Measurements from ENCODE around the gene NUP98.

GRCh38 chr11:3635641-3636375 is 161.5 kb downstream of the NUP98 start:
- TF ChIP-seq POLR2AphosphoS5 (IDR thresholded peaks at IDR 0.05; ENCODE audit: low read length) = no peak
- no peak for TF ChIP-seq YY1 (IDR thresholded peaks at IDR 0.05; ENCODE audit: low read depth, low read length)
- no peak for TF ChIP-seq TCF12 (IDR thresholded peaks at IDR 0.05; ENCODE audit: low read depth, low read length)
- no peak for TF ChIP-seq RFX5 (IDR thresholded peaks at IDR 0.05; ENCODE audit: low read depth, low read length)
- TF ChIP-seq JUND (IDR thresholded peaks at IDR 0.05; ENCODE audit: low read depth, low read length) = no peak
- no peak for TF ChIP-seq HDGF (IDR thresholded peaks at IDR 0.05)
- no peak for TF ChIP-seq CTCF (IDR thresholded peaks at IDR 0.05 in 2 of 3, conservative IDR thresholded peaks at IDR 0.05 in 1 of 3; ENCODE audit: control insufficient read depth in 2 of 3, extremely low read depth in 1 of 3, insufficient read depth in 1 of 3, low read depth in 3 of 3, low read length in 3 of 3)
- no peak for TF ChIP-seq NBN (IDR thresholded peaks at IDR 0.05)
- no peak for TF ChIP-seq SP1 (IDR thresholded peaks at IDR 0.05; ENCODE audit: low read depth, low read length)
- no peak for TF ChIP-seq POLR2A (IDR thresholded peaks at IDR 0.05; ENCODE audit: low read depth, low read length)
- no peak for TF ChIP-seq BCL3 (IDR thresholded peaks at IDR 0.05; ENCODE audit: borderline replicate concordance, insufficient read depth, low read depth, low read length, poor library complexity, severe bottlenecking)
- no peak for TF ChIP-seq POLR2AphosphoS2 (IDR thresholded peaks at IDR 0.05; ENCODE audit: low read depth, low read length)

Data from GM12878 (cell line).